Measurements from ENCODE around the gene PIGO. TPM values are rescaled to one million over a fixed set of nuclear protein-coding genes. Genes with fewer than 3 reads are reported as not detected.

Gene PIGO
- total and polyA plus RNA-seq, 2 of the 8 experiments (the other 6 are each of a cell fraction or from before 2014, with no cell fraction given) = 20.5 to 31.3 TPM

GRCh38 chr9:35115680-35116538 lies 19.5 kb upstream of the PIGO start, which contains the start of gene ATOSB (continued):
- TF ChIP-seq SAP30 (IDR thresholded peaks at IDR 0.05; ENCODE audit: insufficient read depth, insufficient replicate concordance, low read length) = peak; percentile 89
- TF ChIP-seq, protein P1, sequence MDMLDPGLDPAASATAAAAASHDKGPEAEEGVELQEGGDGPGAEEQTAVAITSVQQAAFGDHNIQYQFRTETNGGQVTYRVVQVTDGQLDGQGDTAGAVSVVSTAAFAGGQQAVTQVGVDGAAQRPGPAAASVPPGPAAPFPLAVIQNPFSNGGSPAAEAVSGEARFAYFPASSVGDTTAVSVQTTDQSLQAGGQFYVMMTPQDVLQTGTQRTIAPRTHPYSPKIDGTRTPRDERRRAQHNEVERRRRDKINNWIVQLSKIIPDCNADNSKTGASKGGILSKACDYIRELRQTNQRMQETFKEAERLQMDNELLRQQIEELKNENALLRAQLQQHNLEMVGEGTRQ (IDR thresholded peaks at IDR 0.05; ENCODE audit: low read length) = peak; percentile 70
- TF ChIP-seq, protein P2, sequence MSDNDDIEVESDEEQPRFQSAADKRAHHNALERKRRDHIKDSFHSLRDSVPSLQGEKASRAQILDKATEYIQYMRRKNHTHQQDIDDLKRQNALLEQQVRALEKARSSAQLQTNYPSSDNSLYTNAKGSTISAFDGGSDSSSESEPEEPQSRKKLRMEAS (IDR thresholded peaks at IDR 0.05) = peak; percentile 92
- TF ChIP-seq SP4 (IDR thresholded peaks at IDR 0.05; ENCODE audit: low read length) = 0 out of 2 replicates have a peak, but pooled peaks have one; percentile 24
- peak; percentile 66 to 84; a peak in 2 of 4 replicates for TF ChIP-seq SIN3A (conservative IDR thresholded peaks at IDR 0.05 in 1 of 2, IDR thresholded peaks at IDR 0.05 in 1 of 2; ENCODE audit: low read depth in 1 of 2, low read length in 2 of 2)
- TF ChIP-seq CREB1 (IDR thresholded peaks at IDR 0.05) = peak; percentile 65; the same call in 1 of the 2 replicates
- TF ChIP-seq BCL11A (IDR thresholded peaks at IDR 0.05; ENCODE audit: low read depth in 2 of 2, low read length in 2 of 2) = no peak
- no peak for TF ChIP-seq CHD1 (IDR thresholded peaks at IDR 0.05; ENCODE audit: low read depth, low read length)
